Stimulated activated CD4-positive, alpha-beta T cell treated with anti-CD3 and anti-CD28 coated beads, Interleukin-2, amount 100 ng/mL, for 24 hours (primary cell): ENCODE data around the gene VSTM2L.
"Not testable (repeated sequence)": the region's sequence is repeated elsewhere in the genome, so short reads cannot be mapped to it uniquely, and the experiment has no call there.

Source experiments
- DNase-seq, 2 donors: peaks; one replicate each; pipeline ENCODE4 v3.0.0-alpha.2; 2020

Gene VSTM2L

GRCh38 chr20:37939701-37940560 is 37.0 kb downstream of the VSTM2L start:
- DNase-seq, result no peak

GRCh38 chr20:37940858-37941257 is 37.9 kb downstream of the VSTM2L start:
- DNase-seq, result no peak

- no peak for DNase-seq
Measured at GRCh38 chr20:37941332-37941731, 38.4 kb downstream of the VSTM2L start.

- DNase-seq, result no peak
Measured at GRCh38 chr20:37941992-37942391, 39.1 kb downstream of the VSTM2L start.

GRCh38 chr20:37943033-37943432 is 40.1 kb downstream of the VSTM2L start:
- DNase-seq, result no peak

- DNase-seq, result no peak
Measured at GRCh38 chr20:37943501-37944455, 40.9 kb downstream of the VSTM2L start.

GRCh38 chr20:37944456-37944981 is 41.6 kb downstream of the VSTM2L start:
- no peak for DNase-seq

GRCh38 chr20:37945091-37945547 is 42.2 kb downstream of the VSTM2L start:
- no peak for DNase-seq

- DNase-seq, result no peak
Measured at GRCh38 chr20:37946946-37947345, 44.0 kb downstream of the VSTM2L start.

GRCh38 chr20:37947943-37948342 is 45.0 kb downstream of the VSTM2L start:
- no peak for DNase-seq

GRCh38 chr20:37948956-37949355 is 46.0 kb downstream of the VSTM2L start:
- no peak for DNase-seq

- no peak for DNase-seq
Measured at GRCh38 chr20:37954190-37954589, 51.3 kb downstream of the VSTM2L start.

GRCh38 chr20:37954626-37955025 is 51.7 kb downstream of the VSTM2L start:
- DNase-seq, result no peak

GRCh38 chr20:37955511-37955910 is 52.6 kb downstream of the VSTM2L start:
- no peak for DNase-seq

GRCh38 chr20:37956107-37956585 is 53.2 kb downstream of the VSTM2L start:
- DNase-seq, result no peak

GRCh38 chr20:37958856-37959520 is 56.1 kb downstream of the VSTM2L start:
- DNase-seq, result no peak

- no peak for DNase-seq
Measured at GRCh38 chr20:37961066-37961465, 58.1 kb downstream of the VSTM2L start.

GRCh38 chr20:37963483-37963882 is 60.6 kb downstream of the VSTM2L start:
- not testable (repeated sequence) for DNase-seq

GRCh38 chr20:37968841-37969401 is 66.0 kb downstream of the VSTM2L start:
- no peak for DNase-seq

GRCh38 chr20:37969949-37970855 is 67.3 kb downstream of the VSTM2L start:
- no peak for DNase-seq

GRCh38 chr20:37970856-37971245 is 67.9 kb downstream of the VSTM2L start:
- no peak for DNase-seq
